HL-60 (cell line): ENCODE measurements around the gene ANO2.

Experiments
- GABPA ChIP-seq: IDR thresholded peaks from 2 replicates; pipeline ENCODE4 v1.6.1; 2012; ENCODE audit warnings: low read depth
- POLR2AphosphoS5 ChIP-seq: IDR thresholded peaks from 2 replicates; pipeline ENCODE4 v1.6.1; 2012; ENCODE audit warnings: low read depth
- TF ChIP-seq, protein P1 (sequence below): IDR thresholded peaks from 2 replicates; pipeline ENCODE4 v1.6.1; 2012; ENCODE audit warnings: low read depth; ENCODE audit not compliant: insufficient replicate concordance
- TF ChIP-seq, protein P2 (sequence below): IDR thresholded peaks from one replicate; pipeline ENCODE4 v1.5.1; 2011; ENCODE audit warnings: low read length, control low read depth, inconsistent platforms; ENCODE audit not compliant: insufficient read depth

DNA sequence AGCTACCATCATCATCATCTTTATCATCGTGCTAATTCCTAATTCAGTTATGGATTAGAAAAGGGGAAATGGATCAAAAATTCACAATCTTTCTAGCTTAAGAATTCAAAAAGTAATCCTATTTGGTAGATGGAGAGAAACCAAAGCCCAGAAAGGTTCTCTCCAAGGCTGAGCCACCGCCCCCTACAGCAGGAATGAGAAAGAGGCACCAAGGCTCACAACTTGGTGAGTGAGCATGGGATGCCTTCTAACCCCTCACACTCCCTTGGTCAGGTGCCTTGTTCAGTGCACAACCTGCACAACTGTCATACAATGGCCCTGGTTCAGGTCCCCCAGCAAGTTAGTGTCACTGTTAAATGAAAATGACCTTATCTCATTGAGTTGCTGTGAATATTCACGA is 171.5 kb downstream of the ANO2 start:
- TF ChIP-seq, protein P1, sequence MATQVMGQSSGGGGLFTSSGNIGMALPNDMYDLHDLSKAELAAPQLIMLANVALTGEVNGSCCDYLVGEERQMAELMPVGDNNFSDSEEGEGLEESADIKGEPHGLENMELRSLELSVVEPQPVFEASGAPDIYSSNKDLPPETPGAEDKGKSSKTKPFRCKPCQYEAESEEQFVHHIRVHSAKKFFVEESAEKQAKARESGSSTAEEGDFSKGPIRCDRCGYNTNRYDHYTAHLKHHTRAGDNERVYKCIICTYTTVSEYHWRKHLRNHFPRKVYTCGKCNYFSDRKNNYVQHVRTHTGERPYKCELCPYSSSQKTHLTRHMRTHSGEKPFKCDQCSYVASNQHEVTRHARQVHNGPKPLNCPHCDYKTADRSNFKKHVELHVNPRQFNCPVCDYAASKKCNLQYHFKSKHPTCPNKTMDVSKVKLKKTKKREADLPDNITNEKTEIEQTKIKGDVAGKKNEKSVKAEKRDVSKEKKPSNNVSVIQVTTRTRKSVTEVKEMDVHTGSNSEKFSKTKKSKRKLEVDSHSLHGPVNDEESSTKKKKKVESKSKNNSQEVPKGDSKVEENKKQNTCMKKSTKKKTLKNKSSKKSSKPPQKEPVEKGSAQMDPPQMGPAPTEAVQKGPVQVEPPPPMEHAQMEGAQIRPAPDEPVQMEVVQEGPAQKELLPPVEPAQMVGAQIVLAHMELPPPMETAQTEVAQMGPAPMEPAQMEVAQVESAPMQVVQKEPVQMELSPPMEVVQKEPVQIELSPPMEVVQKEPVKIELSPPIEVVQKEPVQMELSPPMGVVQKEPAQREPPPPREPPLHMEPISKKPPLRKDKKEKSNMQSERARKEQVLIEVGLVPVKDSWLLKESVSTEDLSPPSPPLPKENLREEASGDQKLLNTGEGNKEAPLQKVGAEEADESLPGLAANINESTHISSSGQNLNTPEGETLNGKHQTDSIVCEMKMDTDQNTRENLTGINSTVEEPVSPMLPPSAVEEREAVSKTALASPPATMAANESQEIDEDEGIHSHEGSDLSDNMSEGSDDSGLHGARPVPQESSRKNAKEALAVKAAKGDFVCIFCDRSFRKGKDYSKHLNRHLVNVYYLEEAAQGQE = no peak
- TF ChIP-seq POLR2AphosphoS5 (no peak), GABPA (no peak)
- TF ChIP-seq, protein P2, sequence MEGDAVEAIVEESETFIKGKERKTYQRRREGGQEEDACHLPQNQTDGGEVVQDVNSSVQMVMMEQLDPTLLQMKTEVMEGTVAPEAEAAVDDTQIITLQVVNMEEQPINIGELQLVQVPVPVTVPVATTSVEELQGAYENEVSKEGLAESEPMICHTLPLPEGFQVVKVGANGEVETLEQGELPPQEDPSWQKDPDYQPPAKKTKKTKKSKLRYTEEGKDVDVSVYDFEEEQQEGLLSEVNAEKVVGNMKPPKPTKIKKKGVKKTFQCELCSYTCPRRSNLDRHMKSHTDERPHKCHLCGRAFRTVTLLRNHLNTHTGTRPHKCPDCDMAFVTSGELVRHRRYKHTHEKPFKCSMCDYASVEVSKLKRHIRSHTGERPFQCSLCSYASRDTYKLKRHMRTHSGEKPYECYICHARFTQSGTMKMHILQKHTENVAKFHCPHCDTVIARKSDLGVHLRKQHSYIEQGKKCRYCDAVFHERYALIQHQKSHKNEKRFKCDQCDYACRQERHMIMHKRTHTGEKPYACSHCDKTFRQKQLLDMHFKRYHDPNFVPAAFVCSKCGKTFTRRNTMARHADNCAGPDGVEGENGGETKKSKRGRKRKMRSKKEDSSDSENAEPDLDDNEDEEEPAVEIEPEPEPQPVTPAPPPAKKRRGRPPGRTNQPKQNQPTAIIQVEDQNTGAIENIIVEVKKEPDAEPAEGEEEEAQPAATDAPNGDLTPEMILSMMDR = no peak
